GM12872 (cell line): Measurements from ENCODE around the gene TNIK.

Experiments used
- CTCF ChIP-seq: IDR thresholded peaks from 3 replicates; pipeline ENCODE4 v1.5.1; 2011; ENCODE audit warnings: low read depth, mild to moderate bottlenecking, low read length, moderate library complexity; ENCODE audit not compliant: insufficient read depth

The TNIK gene

GRCh38 chr3:171498921-171499320, 38.7 kb upstream of the TNIK start:
- no peak for TF ChIP-seq CTCF

- no peak for TF ChIP-seq CTCF
These were observed 37.3 kb upstream of the TNIK start for GRCh38 chr3:171497468-171497867.

GRCh38 chr3:171495413-171495812, 35.2 kb upstream of the TNIK start:
- TF ChIP-seq CTCF, result no peak

- TF ChIP-seq CTCF, result no peak
These were observed 34.4 kb upstream of the TNIK start for GRCh38 chr3:171494457-171495109.

- no peak for TF ChIP-seq CTCF
These were observed 31.2 kb upstream of the TNIK start for GRCh38 chr3:171491361-171491760.

- no peak for TF ChIP-seq CTCF
These were observed 30.7 kb upstream of the TNIK start for GRCh38 chr3:171490901-171491300.

GRCh38 chr3:171489348-171489747, 29.1 kb upstream of the TNIK start:
- no peak for TF ChIP-seq CTCF
